A549 (cell line): ENCODE data around the gene TP53BP2. TPM values are rescaled to one million over a fixed set of nuclear protein-coding genes. Genes with fewer than 3 reads are reported as not detected.

Experiments used
- ATAC-seq, 2 experiments: fragments of 200-7000 bp in 1 of 2; fragments of >200 bp in 1 of 2; cut with Nextera tagmentation in 1 of 2; cut with Tn5 transposase in 1 of 2; 3 replicates each; pipeline versions ENCODE4 v1.8.0 to v1.9.1; 2018 to 2020; ENCODE audit warnings: mild to moderate bottlenecking in 1 of 2, moderate library complexity in 1 of 2
- CTCF ChIA-PET: fragments of 300-600 bp; sonication (Branson Sonifier 250); formaldehyde crosslinking; extraction: SDS; loops from one replicate; lab custom pipeline; 2021; ENCODE audit warnings: antibody characterized with exemption, inconsistent platforms; lab: Yijun Ruan, JAX
- POLR2A ChIA-PET: fragments of 350-600 bp; formaldehyde crosslinking; extraction: SDS; loops from one replicate; lab custom pipeline; 2021; ENCODE audit warnings: antibody characterized with exemption, inconsistent platforms; lab: Yijun Ruan, JAX
- DNase-seq, 2 experiments: peaks; one replicate each; pipeline versions ENCODE4 v3.0.0 to v3.0.0-alpha.2; 2011 to 2016; ENCODE audit warnings: low read depth in 1 of 2, low spot score in 1 of 2
- FAIRE-seq: peaks from 2 replicates; lab custom pipeline; 2011; peaks lifted over from hg19 to GRCh38; lab: Jason Lieb, UNC
- H3K27ac ChIP-seq, 2 experiments: fragments of >200 bp; sonication (Bioruptor Twin); formaldehyde crosslinking; 3 replicates each; pipeline ENCODE4 v1.5.1; 2016 to 2017
- H3K4me1 ChIP-seq: fragments of >200 bp; sonication (Bioruptor Twin); formaldehyde crosslinking; 3 replicates; pipeline ENCODE4 v1.6.1; 2016
- H3K4me2 ChIP-seq: fragments of >200 bp; sonication (Bioruptor Twin); formaldehyde crosslinking; 3 replicates; pipeline ENCODE4 v1.6.1; 2016
- H3K4me3 ChIP-seq: fragments of >200 bp; sonication (Bioruptor Twin); formaldehyde crosslinking; 3 replicates; pipeline ENCODE4 v1.5.1; 2016
- H3K9me3 ChIP-seq: fragments of >200 bp; sonication (Bioruptor Twin); formaldehyde crosslinking; 3 replicates; pipeline ENCODE4 v1.6.1; 2016
- CBX2 ChIP-seq: fragments of 200-600 bp; sonication (generic); IDR thresholded peaks from 2 replicates; pipeline ENCODE4 v1.6.1; 2016; ENCODE audit warnings: low read depth, mild to moderate bottlenecking, borderline replicate concordance
- CBX8 ChIP-seq: fragments of 200-600 bp; sonication (generic); IDR thresholded peaks from 2 replicates; pipeline ENCODE4 v1.6.1; 2016
- CEBPB ChIP-seq, 2 experiments: fragments of >200 bp in 1 of 2; sonication (Bioruptor Twin) in 1 of 2; formaldehyde crosslinking in 1 of 2; IDR thresholded peaks; 2 replicates each; pipeline ENCODE4 v1.6.1; 2012 to 2016
- CHD2 ChIP-seq: fragments of 150-350 bp; IDR thresholded peaks from 2 replicates; pipeline ENCODE4 v1.6.1; 2014; ENCODE audit warnings: low read length; ENCODE audit not compliant: partially characterized antibody
- EHF ChIP-seq: fragments of 250-450 bp; sonication (Bioruptor Pico); IDR thresholded peaks from 2 replicates; pipeline ENCODE4 v1.5.0; 2020; ENCODE audit warnings: mild to moderate bottlenecking
- ESRRA ChIP-seq: fragments of 150-350 bp; IDR thresholded peaks from 2 replicates; pipeline ENCODE4 v1.6.1; 2014; ENCODE audit warnings: mild to moderate bottlenecking, low read length, borderline replicate concordance
- FOSB ChIP-seq: fragments of 250-450 bp; sonication (Bioruptor Pico); IDR thresholded peaks from 2 replicates; pipeline ENCODE4 v1.5.0; 2020; ENCODE audit warnings: mild to moderate bottlenecking, moderate library complexity
- GATA3 ChIP-seq: IDR thresholded peaks from 2 replicates; pipeline ENCODE4 v1.6.1; 2012; ENCODE audit warnings: borderline replicate concordance
- HDAC2 ChIP-seq: fragments of 200-600 bp; sonication (generic); IDR thresholded peaks from 2 replicates; pipeline ENCODE4 v1.6.1; 2016
- HMGXB4 ChIP-seq: fragments of 250-450 bp; sonication (Bioruptor Pico); IDR thresholded peaks from 2 replicates; pipeline ENCODE4 v1.5.0; 2021; ENCODE audit warnings: mild to moderate bottlenecking, moderate library complexity, borderline replicate concordance
- HOXB13 ChIP-seq: fragments of 250-450 bp; sonication (Bioruptor Pico); IDR thresholded peaks from 2 replicates; pipeline ENCODE4 v1.5.0; 2020; ENCODE audit warnings: low read depth, mild to moderate bottlenecking, moderate library complexity
- HOXB5 ChIP-seq: fragments of 250-450 bp; sonication (Bioruptor Pico); IDR thresholded peaks from 2 replicates; pipeline ENCODE4 v1.5.0; 2020; ENCODE audit warnings: mild to moderate bottlenecking, moderate library complexity
- KDM5A ChIP-seq: fragments of 200-600 bp; sonication (generic); IDR thresholded peaks from 2 replicates; pipeline ENCODE4 v1.6.1; 2016; ENCODE audit warnings: antibody characterized with exemption, mild to moderate bottlenecking
- MYC ChIP-seq: IDR thresholded peaks from 2 replicates; pipeline ENCODE4 v1.6.1; 2012; ENCODE audit warnings: mild to moderate bottlenecking, inconsistent platforms, low read length, improper control_type of control experiment, borderline replicate concordance
- NFE2L2 ChIP-seq: fragments of 150-350 bp; conservative IDR thresholded peaks from 2 replicates; pipeline ENCODE4 v1.6.1; 2014; ENCODE audit warnings: low read length
- PBX3 ChIP-seq: IDR thresholded peaks from 2 replicates; pipeline ENCODE4 v1.6.1; 2012
- RAD21 ChIP-seq, 2 experiments: fragments of >200 bp in 1 of 2; sonication (Bioruptor Twin) in 1 of 2; formaldehyde crosslinking in 1 of 2; IDR thresholded peaks in 1 of 2; conservative IDR thresholded peaks in 1 of 2; 2 replicates in 1 of 2; 3 replicates in 1 of 2; pipeline ENCODE4 v1.6.1; 2012 to 2018; ENCODE audit warnings: inconsistent platforms in 1 of 2
- RCOR1 ChIP-seq: fragments of 150-350 bp; IDR thresholded peaks from 2 replicates; pipeline ENCODE4 v1.6.1; 2014; ENCODE audit warnings: antibody characterized with exemption, low read length, low read depth
- RFX5 ChIP-seq: fragments of 450-650 bp; IDR thresholded peaks from 2 replicates; pipeline ENCODE4 v1.7.1; 2014; ENCODE audit warnings: antibody characterized with exemption, mild to moderate bottlenecking, moderate library complexity
- RNF2 ChIP-seq: fragments of 200-600 bp; sonication (generic); IDR thresholded peaks from 2 replicates; pipeline ENCODE4 v1.6.1; 2016; ENCODE audit warnings: low read depth, mild to moderate bottlenecking, antibody characterized with exemption, moderate library complexity, borderline replicate concordance
- TFCP2L1 ChIP-seq: fragments of 250-450 bp; sonication (Bioruptor Pico); IDR thresholded peaks from 2 replicates; pipeline ENCODE4 v1.5.0; 2021; ENCODE audit warnings: mild to moderate bottlenecking
- TP53 ChIP-seq: fragments of 250-450 bp; sonication (Bioruptor Pico); IDR thresholded peaks from 2 replicates; pipeline ENCODE4 v1.5.0; 2021; ENCODE audit warnings: mild to moderate bottlenecking, moderate library complexity
- WGBS: methylation state at CpG from one replicate; pipeline ENCODE4 v1.1.6; 2017; ENCODE audit errors: missing lambda C conversion rate; 5-methylcytosine and 5-hydroxymethylcytosine counted together
- polyA plus RNA-seq, 4 experiments: library from polyadenylated mRNA; depleted of rRNA in 3 of 4; stranded (reverse); fragments of >200 nt; fragmentation: RNase III in 1 of 4; extraction: RNeasy Plus Mini Kit Qiagen cat#74134 plus additional on column Dnase treatment in 1 of 4; gene quantifications; 2 replicates in 3 of 4; 3 replicates in 1 of 4; pipeline ENCODE4 v1.2.3, GENCODE V29; 2011 to 2017
- TF ChIP-seq, protein P1 (sequence below): fragments of 250-450 bp; sonication (Bioruptor Pico); IDR thresholded peaks from 2 replicates; pipeline ENCODE4 v1.5.0; 2020; ENCODE audit warnings: low read depth, mild to moderate bottlenecking, moderate library complexity
- TF ChIP-seq, protein P2 (sequence below): IDR thresholded peaks from 2 replicates; pipeline ENCODE4 v1.6.1; 2012; ENCODE audit warnings: low read depth, borderline replicate concordance
- TF ChIP-seq, protein P3 (sequence below): fragments of 200-600 bp; sonication (generic); IDR thresholded peaks from 2 replicates; pipeline ENCODE4 v1.6.1; 2016; ENCODE audit warnings: antibody characterized with exemption, mild to moderate bottlenecking, moderate library complexity

TP53BP2 gene
- polyA plus RNA-seq, 2 of the 4 experiments (the other 2 are of a cell fraction), result 14.0 to 33.5 TPM

GRCh38 chr1:223793716-223794115 lies 52.0 kb downstream of the TP53BP2 start:
- FAIRE-seq, result no peak
- TF ChIP-seq RNF2 (no peak), KDM5A (no peak), CBX2 (no peak), CBX8 (no peak), RAD21 (conservative IDR thresholded peaks at IDR 0.05 in 1 of 2, IDR thresholded peaks at IDR 0.05 in 1 of 2) (no peak), RFX5 (no peak), TP53 (no peak), HOXB5 (CRISPR knock-in tag) (no peak), NFE2L2 (no peak), HMGXB4 (CRISPR knock-in tag) (no peak), FOSB (CRISPR knock-in tag) (no peak), RCOR1 (no peak)
- TF ChIP-seq, protein P1, sequence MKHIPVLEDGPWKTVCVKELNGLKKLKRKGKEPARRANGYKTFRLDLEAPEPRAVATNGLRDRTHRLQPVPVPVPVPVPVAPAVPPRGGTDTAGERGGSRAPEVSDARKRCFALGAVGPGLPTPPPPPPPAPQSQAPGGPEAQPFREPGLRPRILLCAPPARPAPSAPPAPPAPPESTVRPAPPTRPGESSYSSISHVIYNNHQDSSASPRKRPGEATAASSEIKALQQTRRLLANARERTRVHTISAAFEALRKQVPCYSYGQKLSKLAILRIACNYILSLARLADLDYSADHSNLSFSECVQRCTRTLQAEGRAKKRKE (CRISPR knock-in tag), result no peak
- TF ChIP-seq, protein P2, sequence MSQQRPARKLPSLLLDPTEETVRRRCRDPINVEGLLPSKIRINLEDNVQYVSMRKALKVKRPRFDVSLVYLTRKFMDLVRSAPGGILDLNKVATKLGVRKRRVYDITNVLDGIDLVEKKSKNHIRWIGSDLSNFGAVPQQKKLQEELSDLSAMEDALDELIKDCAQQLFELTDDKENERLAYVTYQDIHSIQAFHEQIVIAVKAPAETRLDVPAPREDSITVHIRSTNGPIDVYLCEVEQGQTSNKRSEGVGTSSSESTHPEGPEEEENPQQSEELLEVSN, result no peak
- TF ChIP-seq, all 56 proteins: peak for 0
- Histone ChIP-seq H3K27ac (no peak overlapping the region), H3K4me1 (no peaks in the 10 kb centered on the region), H3K9me3 (no peaks in the 10 kb centered on the region), H3K4me2 (no peak overlapping the region), H3K4me3 (no peak overlapping the region)
- ATAC-seq (no peak), DNase-seq (no peak)
- ChIA-PET CTCF (interaction anchor here (1.1 kb wide), 1 partner anchor 9 kb away, joined by 3 read pairs; no protein-coding TSS in a partner anchor), POLR2A (no interaction called here)
- WGBS, result 84% methylated on average over 4 of the region's 4 CpGs

DNA sequence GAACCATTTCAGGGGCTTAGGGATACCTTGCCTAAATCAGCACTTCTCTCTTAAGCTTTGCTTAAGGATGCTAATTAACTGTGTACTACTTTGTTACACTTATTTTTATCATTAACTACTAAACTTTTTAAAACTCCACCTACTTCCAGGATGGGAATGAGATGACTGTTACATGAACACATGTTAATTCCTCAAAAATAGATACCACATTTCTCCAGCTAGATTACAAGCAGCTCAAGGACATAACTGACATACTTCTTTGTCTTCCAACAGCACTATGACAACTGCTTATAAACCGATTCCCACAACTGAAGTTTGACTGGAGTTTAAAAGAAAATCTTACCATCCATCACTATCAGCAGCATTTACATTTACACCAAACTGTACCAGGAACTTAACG lies 53.7 kb downstream of the TP53BP2 start:
- FAIRE-seq (no peak), DNase-seq (no peak), ATAC-seq (no peak)
- 86% methylated on average over 2 of the region's 2 CpGs for WGBS
- no peaks in the 10 kb centered on the region for H3K4me1 ChIP-seq
- no peak overlapping the region for H3K27ac ChIP-seq
- no peaks in the 10 kb centered on the region for H3K9me3 ChIP-seq
- ChIA-PET CTCF (interaction anchor here (0.6 kb wide), 1 partner anchor 38 kb away, joined by 3 read pairs; no protein-coding TSS in a partner anchor), POLR2A (no interaction called here)
- no peak overlapping the region for H3K4me2 ChIP-seq
- TF ChIP-seq HOXB13 (CRISPR knock-in tag) (no peak), GATA3 (no peak), CHD2 (no peak), RAD21 (conservative IDR thresholded peaks at IDR 0.05 in 1 of 2, IDR thresholded peaks at IDR 0.05 in 1 of 2) (no peak), MYC (no peak), ESRRA (no peak)
- no peak overlapping the region for H3K4me3 ChIP-seq

DNA sequence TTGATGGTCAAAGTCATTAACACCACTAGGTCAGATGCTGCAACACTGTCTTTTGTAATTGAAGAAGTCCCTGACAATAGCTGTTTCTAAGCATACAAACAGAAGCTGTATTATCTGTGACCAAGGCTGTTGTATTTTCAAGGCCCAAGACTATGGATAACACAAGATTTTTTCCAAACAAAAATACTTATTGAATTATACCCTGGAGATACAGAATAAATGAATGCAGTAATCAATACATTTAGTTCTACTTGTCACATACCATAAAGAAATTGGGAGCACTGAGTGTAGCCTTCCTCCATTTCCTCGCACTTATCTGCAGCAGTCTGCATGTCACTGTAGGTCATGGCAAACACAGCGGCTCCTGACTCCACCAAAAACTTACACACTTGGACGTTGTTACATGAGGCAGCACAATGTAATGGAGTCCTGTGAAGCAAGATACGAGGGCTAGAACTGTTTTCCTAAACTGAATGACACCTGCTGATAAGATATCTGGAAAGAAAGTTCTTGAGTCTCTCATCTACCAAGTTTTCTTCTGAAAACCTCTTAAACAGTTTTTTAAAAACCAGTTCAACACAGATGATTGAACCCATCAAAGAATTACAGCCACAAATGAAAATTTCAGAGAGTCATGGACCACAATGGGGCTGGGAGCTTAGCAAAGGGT lies 56.9 kb downstream of the TP53BP2 start:
- ChIA-PET POLR2A (no interaction called here), CTCF (no interaction called here)

More for the DNA sequence above, 56.9 kb downstream of the TP53BP2 start:
- FAIRE-seq, result no peak
- no peaks in the 10 kb centered on the region for H3K9me3 ChIP-seq
- H3K27ac ChIP-seq, result no peak overlapping the region
- H3K4me1 ChIP-seq, result no peaks in the 10 kb centered on the region
- no peak for TF ChIP-seq EHF
- no peak for TF ChIP-seq HDAC2
- TF ChIP-seq CEBPB (IDR thresholded peaks at IDR 0.05), result no peak
- TF ChIP-seq TFCP2L1 (CRISPR knock-in tag), result no peak
- TF ChIP-seq, protein P3, sequence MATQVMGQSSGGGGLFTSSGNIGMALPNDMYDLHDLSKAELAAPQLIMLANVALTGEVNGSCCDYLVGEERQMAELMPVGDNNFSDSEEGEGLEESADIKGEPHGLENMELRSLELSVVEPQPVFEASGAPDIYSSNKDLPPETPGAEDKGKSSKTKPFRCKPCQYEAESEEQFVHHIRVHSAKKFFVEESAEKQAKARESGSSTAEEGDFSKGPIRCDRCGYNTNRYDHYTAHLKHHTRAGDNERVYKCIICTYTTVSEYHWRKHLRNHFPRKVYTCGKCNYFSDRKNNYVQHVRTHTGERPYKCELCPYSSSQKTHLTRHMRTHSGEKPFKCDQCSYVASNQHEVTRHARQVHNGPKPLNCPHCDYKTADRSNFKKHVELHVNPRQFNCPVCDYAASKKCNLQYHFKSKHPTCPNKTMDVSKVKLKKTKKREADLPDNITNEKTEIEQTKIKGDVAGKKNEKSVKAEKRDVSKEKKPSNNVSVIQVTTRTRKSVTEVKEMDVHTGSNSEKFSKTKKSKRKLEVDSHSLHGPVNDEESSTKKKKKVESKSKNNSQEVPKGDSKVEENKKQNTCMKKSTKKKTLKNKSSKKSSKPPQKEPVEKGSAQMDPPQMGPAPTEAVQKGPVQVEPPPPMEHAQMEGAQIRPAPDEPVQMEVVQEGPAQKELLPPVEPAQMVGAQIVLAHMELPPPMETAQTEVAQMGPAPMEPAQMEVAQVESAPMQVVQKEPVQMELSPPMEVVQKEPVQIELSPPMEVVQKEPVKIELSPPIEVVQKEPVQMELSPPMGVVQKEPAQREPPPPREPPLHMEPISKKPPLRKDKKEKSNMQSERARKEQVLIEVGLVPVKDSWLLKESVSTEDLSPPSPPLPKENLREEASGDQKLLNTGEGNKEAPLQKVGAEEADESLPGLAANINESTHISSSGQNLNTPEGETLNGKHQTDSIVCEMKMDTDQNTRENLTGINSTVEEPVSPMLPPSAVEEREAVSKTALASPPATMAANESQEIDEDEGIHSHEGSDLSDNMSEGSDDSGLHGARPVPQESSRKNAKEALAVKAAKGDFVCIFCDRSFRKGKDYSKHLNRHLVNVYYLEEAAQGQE, result no peak
- TF ChIP-seq HOXB5 (CRISPR knock-in tag), result no peak
- no peak for TF ChIP-seq PBX3
- TF ChIP-seq, all 56 proteins: peak for 0
- ATAC-seq, result no peak
- Histone ChIP-seq H3K4me3 (no peak overlapping the region), H3K4me2 (no peak overlapping the region)
- WGBS, result 83% methylated on average over 4 of the region's 4 CpGs
- no peak for DNase-seq
